ENCODE data around the gene MAEA. TPM values are rescaled to one million over a fixed set of nuclear protein-coding genes. Genes with fewer than 3 reads are reported as not detected.

The MAEA gene
- total and polyA plus RNA-seq, 10 of the 15 experiments (the other 5 are each of a cell fraction or from before 2014, with no cell fraction given) = 3.6 to 67.1 (median 54.6) TPM

DNA sequence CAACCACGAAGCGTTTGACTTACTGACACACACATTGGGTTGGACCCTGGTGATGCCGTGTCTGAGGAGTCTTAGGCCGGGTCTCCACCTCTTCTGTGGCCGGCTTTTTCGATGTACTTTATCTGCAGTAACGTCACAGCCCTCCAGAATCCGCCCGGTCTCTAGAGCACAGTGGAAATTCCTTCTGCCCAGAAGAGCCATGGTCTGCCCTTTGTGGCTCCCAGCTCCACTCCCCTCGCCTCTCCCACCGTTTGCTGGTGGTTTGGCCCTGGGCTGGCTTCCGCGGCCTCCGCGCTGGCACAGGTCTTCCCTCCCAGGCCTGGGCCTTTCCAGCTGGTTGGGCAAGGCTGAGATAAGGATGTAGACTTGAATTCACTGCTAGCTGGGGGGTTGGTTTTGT is 4.3 kb downstream of the MAEA start (continued):
- TF ChIP-seq, protein P1, sequence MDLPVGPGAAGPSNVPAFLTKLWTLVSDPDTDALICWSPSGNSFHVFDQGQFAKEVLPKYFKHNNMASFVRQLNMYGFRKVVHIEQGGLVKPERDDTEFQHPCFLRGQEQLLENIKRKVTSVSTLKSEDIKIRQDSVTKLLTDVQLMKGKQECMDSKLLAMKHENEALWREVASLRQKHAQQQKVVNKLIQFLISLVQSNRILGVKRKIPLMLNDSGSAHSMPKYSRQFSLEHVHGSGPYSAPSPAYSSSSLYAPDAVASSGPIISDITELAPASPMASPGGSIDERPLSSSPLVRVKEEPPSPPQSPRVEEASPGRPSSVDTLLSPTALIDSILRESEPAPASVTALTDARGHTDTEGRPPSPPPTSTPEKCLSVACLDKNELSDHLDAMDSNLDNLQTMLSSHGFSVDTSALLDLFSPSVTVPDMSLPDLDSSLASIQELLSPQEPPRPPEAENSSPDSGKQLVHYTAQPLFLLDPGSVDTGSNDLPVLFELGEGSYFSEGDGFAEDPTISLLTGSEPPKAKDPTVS (IDR thresholded peaks at IDR 0.05; ENCODE audit: low read depth, low read length) = no peak
- TF ChIP-seq IRF4 (IDR thresholded peaks at IDR 0.05; ENCODE audit: low read depth, low read length) (no peak), TBL1XR1 (IDR thresholded peaks at IDR 0.05; ENCODE audit: low read depth, low read length) (no peak), SIN3A (IDR thresholded peaks at IDR 0.05; ENCODE audit: low read depth, low read length) (no peak), MEF2B (IDR thresholded peaks at IDR 0.05; ENCODE audit: partially characterized antibody, poor library complexity, severe bottlenecking) (no peak), SMC3 (IDR thresholded peaks at IDR 0.05; ENCODE audit: borderline replicate concordance, low read length) (no peak)

DNA sequence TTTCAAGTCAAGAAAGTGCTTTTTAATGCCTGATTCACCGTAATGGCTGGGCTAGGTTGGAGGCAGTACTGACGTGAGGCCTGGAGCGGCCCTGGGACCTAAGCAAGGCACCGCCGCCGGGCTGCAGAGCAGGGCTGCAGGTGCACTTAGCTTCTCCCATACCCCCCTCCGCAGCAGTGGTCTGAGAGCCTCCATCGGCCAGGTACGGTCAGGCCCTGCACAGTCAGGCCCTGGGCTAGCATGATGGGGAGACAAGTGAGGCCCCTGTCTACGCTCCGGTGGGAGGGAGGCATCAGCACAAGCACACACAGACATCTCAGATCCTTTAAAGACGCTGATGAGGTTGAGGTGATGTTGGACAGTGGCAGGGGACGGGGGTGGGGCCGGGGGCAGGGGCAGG is 4.7 kb downstream of the MAEA start:
- 95% methylated on average over 13 of the region's 14 CpGs for WGBS (ENCODE audit: insufficient coverage, insufficient replicate concordance, low lambda C conversion rate, missing lambda C conversion rate)
- Histone ChIP-seq H3K36me3 (ENCODE audit: control insufficient read depth in 2 of 2, insufficient read depth in 2 of 2, low read length in 1 of 2) (peaks cover 5 to 8% of the 10 kb centered on the region in 2 experiments; a peak in 3 of 4 replicates), H2AFZ (ENCODE audit: control insufficient read depth, low read depth, low read length) (no peak overlapping the region), H3K4me1 (ENCODE audit: control insufficient read depth, insufficient read depth, low read length) (peaks cover 19% of the 10 kb centered on the region), H3K27me3 (replicated peaks in 1 of 2; ENCODE audit: control insufficient read depth in 2 of 2, insufficient read depth in 2 of 2, low read length in 1 of 2) (no peaks in the 10 kb centered on the region), H3K9me3 (replicated peaks; ENCODE audit: control insufficient read depth, insufficient read depth, low read length) (no peaks in the 10 kb centered on the region; the same call in 2 of the 3 replicates), H3K27ac (ENCODE audit: control insufficient read depth, insufficient read depth) (no peak overlapping the region), H3K9ac (ENCODE audit: control insufficient read depth, insufficient read depth, low read length) (no peak overlapping the region), H3K4me3 (no peak overlapping the region), H3K4me2 (ENCODE audit: control insufficient read depth, insufficient read depth) (0 out of 2 replicates have a peak overlapping the region, but pooled peaks have one; percentile 68), H4K20me1 (ENCODE audit: control insufficient read depth, insufficient read depth) (no peaks in the 10 kb centered on the region), H3K79me2 (ENCODE audit: control insufficient read depth, insufficient read depth, low read length) (peaks cover 61% of the 10 kb centered on the region)
- no peak for DNase-seq (ENCODE audit: low read depth, low spot score)
- intact Hi-C loops (cut with micrococcal nuclease; ENCODE audit: unreplicated experiment) = no loop called here
- FAIRE-seq = no peak
- in situ Hi-C loops (cut with MboI) = loop anchor here (5.0 kb wide), 1 partner anchor 53 kb away; the partner anchor contains the start of gene UVSSA
- ChIA-PET SMC1A (ENCODE audit: uncharacterized antibody, unreplicated experiment) (no interaction called here), RAD21 (ENCODE audit: unreplicated experiment) (no interaction called here), POLR2A (interaction anchor here (0.5 kb wide), 1 partner anchor 8 kb away, joined by 9 read pairs; no protein-coding TSS in a partner anchor), CTCF (no interaction called here)
- BruUV-seq (replicated peaks) = no TSS peak
- no peak for ATAC-seq
- TF ChIP-seq POU2F2 (IDR thresholded peaks at IDR 0.05; ENCODE audit: borderline replicate concordance, low read depth, low read length) (no peak), MYC (IDR thresholded peaks at IDR 0.05; ENCODE audit: insufficient read depth, insufficient read length, insufficient replicate concordance, low read length, severe bottlenecking) (no peak), TBL1XR1 (IDR thresholded peaks at IDR 0.05; ENCODE audit: low read depth, low read length) (no peak), SMC3 (IDR thresholded peaks at IDR 0.05; ENCODE audit: borderline replicate concordance, low read length) (no peak), NR2F1 (conservative IDR thresholded peaks at IDR 0.05) (no peak), ASH2L (IDR thresholded peaks at IDR 0.05; ENCODE audit: borderline replicate concordance, low read depth) (no peak), FOXM1 (IDR thresholded peaks at IDR 0.05; ENCODE audit: low read depth, low read length) (no peak), JUNB (IDR thresholded peaks at IDR 0.05) (no peak)
- TF ChIP-seq, protein P2, sequence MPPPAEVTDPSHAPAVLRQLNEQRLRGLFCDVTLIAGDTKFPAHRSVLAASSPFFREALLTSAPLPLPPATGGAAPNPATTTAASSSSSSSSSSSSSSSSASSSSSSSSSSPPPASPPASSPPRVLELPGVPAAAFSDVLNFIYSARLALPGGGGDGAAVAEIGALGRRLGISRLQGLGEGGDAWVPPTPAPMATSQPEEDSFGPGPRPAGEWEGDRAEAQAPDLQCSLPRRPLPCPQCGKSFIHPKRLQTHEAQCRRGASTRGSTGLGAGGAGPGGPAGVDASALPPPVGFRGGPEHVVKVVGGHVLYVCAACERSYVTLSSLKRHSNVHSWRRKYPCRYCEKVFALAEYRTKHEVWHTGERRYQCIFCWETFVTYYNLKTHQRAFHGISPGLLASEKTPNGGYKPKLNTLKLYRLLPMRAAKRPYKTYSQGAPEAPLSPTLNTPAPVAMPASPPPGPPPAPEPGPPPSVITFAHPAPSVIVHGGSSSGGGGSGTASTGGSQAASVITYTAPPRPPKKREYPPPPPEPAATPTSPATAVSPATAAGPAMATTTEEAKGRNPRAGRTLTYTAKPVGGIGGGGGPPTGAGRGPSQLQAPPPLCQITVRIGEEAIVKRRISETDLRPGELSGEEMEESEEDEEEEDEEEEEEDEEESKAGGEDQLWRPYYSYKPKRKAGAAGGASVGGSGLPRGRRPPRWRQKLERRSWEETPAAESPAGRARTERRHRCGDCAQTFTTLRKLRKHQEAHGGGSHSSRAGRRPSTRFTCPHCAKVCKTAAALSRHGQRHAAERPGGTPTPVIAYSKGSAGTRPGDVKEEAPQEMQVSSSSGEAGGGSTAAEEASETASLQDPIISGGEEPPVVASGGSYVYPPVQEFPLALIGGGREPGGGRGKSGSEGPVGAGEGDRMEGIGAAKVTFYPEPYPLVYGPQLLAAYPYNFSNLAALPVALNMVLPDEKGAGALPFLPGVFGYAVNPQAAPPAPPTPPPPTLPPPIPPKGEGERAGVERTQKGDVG (CRISPR knock-in tag; IDR thresholded peaks at IDR 0.05) = no peak
- TF ChIP-seq, protein P3, sequence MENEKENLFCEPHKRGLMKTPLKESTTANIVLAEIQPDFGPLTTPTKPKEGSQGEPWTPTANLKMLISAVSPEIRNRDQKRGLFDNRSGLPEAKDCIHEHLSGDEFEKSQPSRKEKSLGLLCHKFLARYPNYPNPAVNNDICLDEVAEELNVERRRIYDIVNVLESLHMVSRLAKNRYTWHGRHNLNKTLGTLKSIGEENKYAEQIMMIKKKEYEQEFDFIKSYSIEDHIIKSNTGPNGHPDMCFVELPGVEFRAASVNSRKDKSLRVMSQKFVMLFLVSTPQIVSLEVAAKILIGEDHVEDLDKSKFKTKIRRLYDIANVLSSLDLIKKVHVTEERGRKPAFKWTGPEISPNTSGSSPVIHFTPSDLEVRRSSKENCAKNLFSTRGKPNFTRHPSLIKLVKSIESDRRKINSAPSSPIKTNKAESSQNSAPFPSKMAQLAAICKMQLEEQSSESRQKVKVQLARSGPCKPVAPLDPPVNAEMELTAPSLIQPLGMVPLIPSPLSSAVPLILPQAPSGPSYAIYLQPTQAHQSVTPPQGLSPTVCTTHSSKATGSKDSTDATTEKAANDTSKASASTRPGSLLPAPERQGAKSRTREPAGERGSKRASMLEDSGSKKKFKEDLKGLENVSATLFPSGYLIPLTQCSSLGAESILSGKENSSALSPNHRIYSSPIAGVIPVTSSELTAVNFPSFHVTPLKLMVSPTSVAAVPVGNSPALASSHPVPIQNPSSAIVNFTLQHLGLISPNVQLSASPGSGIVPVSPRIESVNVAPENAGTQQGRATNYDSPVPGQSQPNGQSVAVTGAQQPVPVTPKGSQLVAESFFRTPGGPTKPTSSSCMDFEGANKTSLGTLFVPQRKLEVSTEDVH (IDR thresholded peaks at IDR 0.05; ENCODE audit: low read depth, partially characterized antibody) = no peak

Data from GM12878 (cell line).